Transverse colon (tissue), 4 donors: ENCODE data around the gene TRPM2. TPM values are rescaled to one million over a fixed set of nuclear protein-coding genes. Genes with fewer than 3 reads are reported as not detected.

Experiments
- DNase-seq: peaks from one replicate; pipeline ENCODE4 v3.0.0-alpha.2; 2019
- H3K27ac ChIP-seq, 4 donors: fragments of 200-600 bp; sonication (generic); 2 replicates each; pipeline ENCODE4 v1.5.1; 2016 to 2018; ENCODE audit warnings: inconsistent platforms in 4 of 4
- H3K27me3 ChIP-seq: fragments of 200-600 bp; sonication (generic); 2 replicates; pipeline ENCODE4 v1.5.1; 2017; ENCODE audit warnings: inconsistent platforms
- H3K36me3 ChIP-seq, 4 donors: fragments of 200-600 bp; sonication (generic); 2 replicates each; pipeline ENCODE4 v1.5.1; 2017 to 2019; ENCODE audit warnings: inconsistent platforms in 4 of 4
- H3K4me1 ChIP-seq, 4 donors: fragments of 200-600 bp; sonication (generic); 2 replicates each; pipeline ENCODE4 v1.5.1; 2017 to 2020; ENCODE audit warnings: inconsistent platforms in 4 of 4
- H3K4me3 ChIP-seq, 4 donors: fragments of 200-600 bp; sonication (generic); 1 replicate in 1 of 4; 2 replicates in 3 of 4; pipeline versions ENCODE4 v1.5.1 to v1.6.1; 2017 to 2019; ENCODE audit warnings: inconsistent platforms in 4 of 4
- H3K9me3 ChIP-seq, 2 donors: fragments of 200-600 bp; sonication (generic); 2 replicates each; pipeline ENCODE4 v1.5.1; 2017 to 2019; ENCODE audit warnings: inconsistent platforms in 2 of 2
- EP300 ChIP-seq: sonication (generic); formaldehyde crosslinking; IDR thresholded peaks from one replicate; pipeline ENCODE4 v1.6.1; 2017; ENCODE audit warnings: antibody characterized with exemption, low read depth
- POLR2A ChIP-seq: fragments of 450-650 bp; IDR thresholded peaks from one replicate; pipeline ENCODE4 v1.6.1; 2016; ENCODE audit warnings: antibody characterized with exemption, mild to moderate bottlenecking, moderate library complexity
- POLR2AphosphoS5 ChIP-seq, 3 donors: sonication (generic); formaldehyde crosslinking; IDR thresholded peaks; one replicate each; pipeline ENCODE4 v1.6.1; 2016; ENCODE audit warnings: antibody characterized with exemption in 3 of 3
- WGBS, 2 donors: methylation state at CpG; one replicate each; pipeline ENCODE4 v1.1.5; 2018; ENCODE audit warnings: low coverage in 1 of 2; 5-methylcytosine and 5-hydroxymethylcytosine counted together
- in situ Hi-C, 4 donors: fragments of 200-750 bp; cut with MboI; loops; one replicate each; pipeline versions ENCODE4 v1.15.0 to v1.15.1; 2017; ENCODE audit warnings: low sequenced_read_pairs in 3 of 4, low pct_ligation_motif_present in 1 of 4, low pct_unique_long_range_greater_than_20kb in 1 of 4
- intact Hi-C: fragments of 100-400 bp; cut with DNase I; formaldehyde crosslinking; loops from one replicate; pipeline ENCODE4 v1.15.1; 2023; ENCODE audit warnings: low total_unique reads
- total RNA-seq, 4 donors: library from RNA; depleted of rRNA; stranded (reverse); fragments of >200 nt; gene quantifications; one replicate each; pipeline ENCODE4 v1.1.0, GENCODE V29; 2016
- TF ChIP-seq, protein P1 (sequence below), 5 experiments: fragments of 200-600 bp in 3 of 5; fragments of 450-650 bp in 2 of 5; sonication (generic) in 3 of 5; IDR thresholded peaks; 1 replicate in 2 of 5; 2 replicates in 3 of 5; pipeline ENCODE4 v1.5.1; 2016 to 2017; ENCODE audit warnings: antibody characterized with exemption in 5 of 5, inconsistent platforms in 3 of 5, mild to moderate bottlenecking in 2 of 5, moderate library complexity in 1 of 5

The TRPM2 gene
- total RNA-seq, 4 donors from 2014 or later = 2.3 to 2.9 (median 2.6) TPM; not detected in 1

DNA sequence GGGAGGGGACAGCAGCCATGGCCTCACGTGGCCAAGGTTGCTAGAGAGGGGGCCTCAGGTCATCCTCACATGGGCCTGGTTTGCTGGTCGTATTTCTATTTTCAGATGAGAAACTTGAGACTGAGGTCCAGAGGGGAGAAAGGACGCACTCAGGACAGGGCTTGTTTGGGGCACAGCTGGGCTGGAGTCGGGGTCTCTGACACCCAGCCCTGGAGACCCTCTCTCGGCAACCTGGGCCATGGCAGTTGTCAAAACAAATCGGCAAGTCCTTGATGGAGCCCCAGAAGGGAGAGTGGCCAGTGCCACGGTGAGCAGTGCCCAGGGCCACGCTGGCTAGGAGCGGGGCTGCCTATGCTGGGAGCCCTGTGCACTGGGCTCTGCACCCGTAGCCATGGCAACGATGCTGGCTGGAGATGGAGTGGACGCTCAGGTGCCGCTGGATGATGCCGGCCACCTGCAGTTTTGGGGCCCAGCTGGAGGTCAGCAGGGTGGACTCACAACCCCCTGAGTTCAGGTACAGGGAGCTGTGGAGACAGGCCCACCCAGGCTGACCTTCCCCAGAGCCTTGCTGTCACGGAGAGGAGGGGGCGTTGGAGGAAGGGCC, 113.0 kb downstream of the TRPM2 start:
- H3K27ac ChIP-seq = no peak overlapping the region
- 86% methylated on average over 15 of the region's 16 CpGs; no CpG with 5 or more reads in 1 of the 2 donors for WGBS, 2 donors
- TF ChIP-seq EP300 (no peak), POLR2AphosphoS5 (IDR thresholded peaks at IDR 0.05) (no peak), POLR2A (no peak)
- TF ChIP-seq, protein P1, sequence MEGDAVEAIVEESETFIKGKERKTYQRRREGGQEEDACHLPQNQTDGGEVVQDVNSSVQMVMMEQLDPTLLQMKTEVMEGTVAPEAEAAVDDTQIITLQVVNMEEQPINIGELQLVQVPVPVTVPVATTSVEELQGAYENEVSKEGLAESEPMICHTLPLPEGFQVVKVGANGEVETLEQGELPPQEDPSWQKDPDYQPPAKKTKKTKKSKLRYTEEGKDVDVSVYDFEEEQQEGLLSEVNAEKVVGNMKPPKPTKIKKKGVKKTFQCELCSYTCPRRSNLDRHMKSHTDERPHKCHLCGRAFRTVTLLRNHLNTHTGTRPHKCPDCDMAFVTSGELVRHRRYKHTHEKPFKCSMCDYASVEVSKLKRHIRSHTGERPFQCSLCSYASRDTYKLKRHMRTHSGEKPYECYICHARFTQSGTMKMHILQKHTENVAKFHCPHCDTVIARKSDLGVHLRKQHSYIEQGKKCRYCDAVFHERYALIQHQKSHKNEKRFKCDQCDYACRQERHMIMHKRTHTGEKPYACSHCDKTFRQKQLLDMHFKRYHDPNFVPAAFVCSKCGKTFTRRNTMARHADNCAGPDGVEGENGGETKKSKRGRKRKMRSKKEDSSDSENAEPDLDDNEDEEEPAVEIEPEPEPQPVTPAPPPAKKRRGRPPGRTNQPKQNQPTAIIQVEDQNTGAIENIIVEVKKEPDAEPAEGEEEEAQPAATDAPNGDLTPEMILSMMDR (IDR thresholded peaks at IDR 0.05) = no peak
- no peaks in the 10 kb centered on the region for H3K36me3 ChIP-seq
- no peaks in the 10 kb centered on the region for H3K9me3 ChIP-seq
- no peaks in the 10 kb centered on the region for H3K4me1 ChIP-seq
- in situ Hi-C loops (loop anchor here in 1 of 4 donors (25.0 kb wide), 1 partner anchor 204 kb away; the partner anchor contains the start of gene DNMT3L), intact Hi-C loops (no loop called here)
- no peak overlapping the region for H3K4me3 ChIP-seq
- no peaks in the 10 kb centered on the region for H3K27me3 ChIP-seq
- no peak for DNase-seq

DNA sequence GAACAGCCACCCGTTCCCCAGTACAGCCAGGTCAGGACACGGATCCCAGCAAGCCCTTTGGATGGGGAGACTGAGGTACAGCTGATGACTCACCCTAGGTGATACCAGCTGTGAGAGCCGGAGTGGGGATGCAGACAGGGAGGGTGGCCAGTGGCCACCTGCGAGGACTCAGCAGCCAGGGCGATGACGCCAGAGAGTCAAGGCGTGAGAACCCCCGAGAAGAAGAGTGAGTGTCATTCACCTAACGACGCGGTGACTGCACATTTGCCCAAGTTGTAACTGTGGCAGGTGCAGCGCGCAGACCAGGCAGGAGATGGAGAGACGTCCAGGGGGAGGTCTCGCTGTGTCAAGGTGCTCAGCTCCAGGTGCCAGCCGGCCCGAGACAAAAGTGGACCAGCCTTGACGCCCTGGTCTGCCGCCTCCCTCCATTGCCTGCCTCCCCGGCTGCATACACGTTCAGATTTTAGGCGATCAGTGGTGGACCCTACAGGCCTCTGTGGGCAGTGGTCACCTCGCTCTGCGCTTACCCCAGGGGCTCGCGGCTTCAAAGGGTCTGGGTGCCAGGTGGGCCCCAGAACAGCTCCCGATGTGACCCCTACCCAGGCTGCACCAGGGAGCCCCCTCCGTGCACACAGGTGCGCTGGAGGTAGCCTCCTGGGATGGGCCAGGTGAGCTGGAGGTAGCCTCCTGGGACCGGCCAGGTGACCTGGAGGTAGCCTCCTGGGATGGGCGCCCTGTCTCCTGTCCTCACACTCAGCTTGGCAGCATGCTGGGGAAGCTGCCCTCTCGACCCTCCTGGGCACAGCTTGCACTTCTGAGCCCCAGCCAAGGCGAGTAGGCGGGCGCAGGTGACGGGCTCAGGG, 113.8 kb downstream of the TRPM2 start:
- H3K36me3 ChIP-seq = no peaks in the 10 kb centered on the region
- WGBS, 2 donors = 92% methylated on average over 31 of the region's 36 CpGs; no CpG with 5 or more reads in 1 of the 2 donors
- in situ Hi-C loops (loop anchor here in 1 of 4 donors (25.0 kb wide), 1 partner anchor 205 kb away; the partner anchor contains the start of gene DNMT3L), intact Hi-C loops (no loop called here)
- no peaks in the 10 kb centered on the region for H3K27me3 ChIP-seq
- TF ChIP-seq POLR2A = no peak
- no peak for TF ChIP-seq POLR2AphosphoS5 (IDR thresholded peaks at IDR 0.05)
- TF ChIP-seq, protein P1 (IDR thresholded peaks at IDR 0.05) = no peak
- no peak for TF ChIP-seq EP300
- no peak for DNase-seq
- no peaks in the 10 kb centered on the region for H3K4me1 ChIP-seq
- H3K4me3 ChIP-seq = no peak overlapping the region
- no peak overlapping the region for H3K27ac ChIP-seq
- no peaks in the 10 kb centered on the region for H3K9me3 ChIP-seq

GRCh38 chr21:44467859-44468195, 114.4 kb downstream of the TRPM2 start:
- Histone ChIP-seq H3K27ac (no peak overlapping the region), H3K27me3 (no peaks in the 10 kb centered on the region), H3K4me1 (no peaks in the 10 kb centered on the region), H3K36me3 (no peaks in the 10 kb centered on the region), H3K4me3 (no peak overlapping the region), H3K9me3 (no peaks in the 10 kb centered on the region)
- TF ChIP-seq, protein P1 (IDR thresholded peaks at IDR 0.05) = no peak
- TF ChIP-seq POLR2AphosphoS5 (IDR thresholded peaks at IDR 0.05) (no peak), POLR2A (no peak)
- DNase-seq = no peak
- WGBS, 2 donors = 87% methylated on average over 13 of the region's 15 CpGs; no CpG with 5 or more reads in 1 of the 2 donors
- intact Hi-C loops (no loop called here), in situ Hi-C loops (loop anchor here in 1 of 4 donors (25.0 kb wide), 1 partner anchor 206 kb away; the partner anchor contains the start of gene DNMT3L)

GRCh38 chr21:44471341-44471740, 117.9 kb downstream of the TRPM2 start:
- TF ChIP-seq POLR2A = no peak
- TF ChIP-seq, protein P1 (IDR thresholded peaks at IDR 0.05) = no peak
- no peak for TF ChIP-seq EP300
- no peak for TF ChIP-seq POLR2AphosphoS5 (IDR thresholded peaks at IDR 0.05)
- DNase-seq = no peak
- no peaks in the 10 kb centered on the region for H3K27me3 ChIP-seq
- no peaks in the 10 kb centered on the region for H3K9me3 ChIP-seq
- no peak overlapping the region for H3K4me3 ChIP-seq
- in situ Hi-C loops (loop anchor here in 1 of 4 donors (25.0 kb wide), 1 partner anchor 209 kb away; the partner anchor contains the start of gene DNMT3L), intact Hi-C loops (no loop called here)
- no peak overlapping the region for H3K27ac ChIP-seq
- no peaks in the 10 kb centered on the region for H3K36me3 ChIP-seq
- H3K4me1 ChIP-seq = no peaks in the 10 kb centered on the region
